Dendritic cell treated with granulocyte-macrophage colony-stimulating factor and Interleukin-4, amounts not matched to agents 40 ng/mL and 50 ng/mL, for 4 days (primary cell): Measurements from ENCODE around the gene GDF15.
A peak's percentile ranks its signal among the peaks of the same experiment; 100 is the strongest.
"Not testable (repeated sequence)": the region's sequence is repeated elsewhere in the genome, so short reads cannot be mapped to it uniquely, and the experiment has no call there.

Experiments used
- H3K27ac Mint-ChIP-seq: one replicate; pipeline ENCODE4 v1.8.0; 2022; ENCODE audit warnings: mild to moderate bottlenecking, mixed read lengths
- H3K27me3 Mint-ChIP-seq: one replicate; pipeline ENCODE4 v1.8.0; 2022; ENCODE audit warnings: mild to moderate bottlenecking, mixed read lengths
- H3K36me3 Mint-ChIP-seq: one replicate; pipeline ENCODE4 v1.8.0; 2022; ENCODE audit warnings: low read depth, mixed read lengths
- H3K4me1 Mint-ChIP-seq: one replicate; pipeline ENCODE4 v1.8.0; 2022; ENCODE audit warnings: low read depth, mixed read lengths
- H3K4me3 Mint-ChIP-seq: one replicate; pipeline ENCODE4 v1.8.0; 2022; ENCODE audit warnings: mild to moderate bottlenecking, moderate library complexity, mixed read lengths
- H3K9me3 Mint-ChIP-seq: one replicate; pipeline ENCODE4 v1.8.0; 2022; ENCODE audit warnings: mixed read lengths
- intact Hi-C: fragments of 100-400 bp; cut with micrococcal nuclease; formaldehyde crosslinking; loops from one replicate; pipeline ENCODE4 v1.15.0; 2022

Gene GDF15

DNA sequence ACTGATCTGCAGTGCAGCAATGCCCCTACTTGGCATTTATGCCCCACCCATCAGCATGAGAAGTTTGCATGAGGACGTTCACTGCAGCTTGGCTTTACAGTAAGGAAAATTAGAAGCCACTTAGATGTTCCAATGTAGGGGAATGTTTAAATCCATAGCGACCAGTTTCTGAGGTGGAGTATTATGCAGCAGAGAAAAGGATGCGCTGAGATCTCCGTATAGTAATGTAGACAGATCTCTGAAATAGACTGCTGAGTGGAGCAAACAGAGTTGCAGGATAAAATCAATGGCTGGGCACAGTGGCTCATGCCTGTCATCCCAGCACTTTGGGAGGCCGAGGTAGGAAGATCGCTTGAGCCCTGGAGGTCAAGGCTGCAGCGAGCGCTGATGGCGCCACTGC, 35.5 kb upstream of the GDF15 start:
- intact Hi-C loops = no loop called here
- Mint-ChIP-seq H3K9me3 (no peaks in the 10 kb centered on the region), H3K27ac (no peak overlapping the region), H3K4me3 (no peak overlapping the region), H3K27me3 (no peaks in the 10 kb centered on the region), H3K4me1 (peaks cover 19% of the 10 kb centered on the region), H3K36me3 (peaks cover 74% of the 10 kb centered on the region)

- peaks cover 75% of the 10 kb centered on the region for H3K36me3 Mint-ChIP-seq
- intact Hi-C loops = no loop called here
- H3K9me3 Mint-ChIP-seq = no peaks in the 10 kb centered on the region
- no peaks in the 10 kb centered on the region for H3K27me3 Mint-ChIP-seq
- peaks cover 11% of the 10 kb centered on the region for H3K4me1 Mint-ChIP-seq
- H3K4me3 Mint-ChIP-seq = no peak overlapping the region
- no peak overlapping the region for H3K27ac Mint-ChIP-seq
Measured at GRCh38 chr19:18351544-18351943, 34.4 kb upstream of the GDF15 start.

GRCh38 chr19:18353378-18354005, 32.5 kb upstream of the GDF15 start:
- Mint-ChIP-seq H3K36me3 (peaks cover 75% of the 10 kb centered on the region), H3K27me3 (no peaks in the 10 kb centered on the region), H3K27ac (peak overlapping the region; percentile 16), H3K4me3 (no peak overlapping the region), H3K9me3 (no peaks in the 10 kb centered on the region), H3K4me1 (no peaks in the 10 kb centered on the region)
- intact Hi-C loops = no loop called here

DNA sequence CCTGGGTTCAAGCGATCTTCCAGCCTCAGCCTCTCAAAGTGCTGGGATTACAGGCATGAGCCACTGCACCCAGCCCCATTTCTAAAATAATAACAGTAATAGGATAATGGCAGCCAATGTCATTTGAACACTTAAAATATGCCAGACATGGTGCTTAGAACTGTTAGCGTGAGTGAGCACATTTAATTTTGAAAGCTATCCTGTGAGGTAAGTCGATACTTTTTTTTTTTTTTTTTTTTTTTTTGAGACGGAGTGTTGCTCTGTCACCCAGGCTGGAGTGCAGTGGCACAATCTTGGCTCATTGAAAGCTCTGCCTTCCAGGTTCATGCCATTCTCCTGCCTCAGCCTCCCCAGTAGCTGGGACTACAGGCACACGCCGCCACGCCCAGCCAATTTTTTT, 31.2 kb upstream of the GDF15 start:
- H3K27me3 Mint-ChIP-seq, intact Hi-C loops, H3K4me1 Mint-ChIP-seq, H3K4me3 Mint-ChIP-seq, H3K9me3 Mint-ChIP-seq, H3K27ac Mint-ChIP-seq: not testable (repeated sequence)
- peaks cover 86% of the 10 kb centered on the region for H3K36me3 Mint-ChIP-seq

- Mint-ChIP-seq H3K4me1 (no peaks in the 10 kb centered on the region), H3K36me3 (peaks cover 89% of the 10 kb centered on the region), H3K27me3 (no peaks in the 10 kb centered on the region), H3K4me3 (no peak overlapping the region), H3K27ac (no peak overlapping the region), H3K9me3 (no peaks in the 10 kb centered on the region)
- intact Hi-C loops = no loop called here
Measured at GRCh38 chr19:18357041-18357440, 28.9 kb upstream of the GDF15 start.

- H3K4me1 Mint-ChIP-seq = peaks cover 34% of the 10 kb centered on the region
- H3K27me3 Mint-ChIP-seq = no peaks in the 10 kb centered on the region
- no peaks in the 10 kb centered on the region for H3K9me3 Mint-ChIP-seq
- H3K36me3 Mint-ChIP-seq = peaks cover 77% of the 10 kb centered on the region
- intact Hi-C loops = no loop called here
- no peak overlapping the region for H3K4me3 Mint-ChIP-seq
- peak overlapping the region; percentile 43 for H3K27ac Mint-ChIP-seq
Measured at GRCh38 chr19:18361646-18362045, 24.3 kb upstream of the GDF15 start.

DNA sequence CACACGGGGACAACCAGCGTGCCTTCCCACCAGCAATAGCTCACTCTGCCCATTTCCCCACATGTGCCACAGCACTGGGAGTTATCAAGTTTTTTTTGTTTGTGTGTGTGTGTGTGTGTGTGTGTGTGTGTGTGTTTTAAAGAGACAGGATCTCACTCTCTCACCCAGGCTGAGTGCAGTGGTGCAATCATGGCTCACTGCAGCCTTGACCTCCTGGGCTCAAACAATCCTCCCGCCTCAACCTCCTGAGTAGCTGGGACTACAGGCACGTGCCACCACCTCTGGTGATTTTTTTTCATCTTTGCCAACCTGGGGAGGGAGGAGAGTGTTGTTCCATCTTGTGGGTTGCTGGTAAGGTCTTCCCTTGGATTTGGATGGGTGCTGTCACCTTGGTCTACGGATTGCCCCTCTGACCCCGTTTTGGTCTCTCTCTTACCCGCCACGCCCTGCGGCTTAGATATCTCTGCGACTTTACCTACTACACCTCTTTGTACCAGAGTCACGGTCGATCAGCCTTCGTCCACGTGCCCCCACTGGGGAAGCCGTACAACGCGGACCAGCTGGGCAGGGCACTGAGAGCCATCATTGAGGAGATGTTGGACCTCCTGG, 22.9 kb upstream of the GDF15 start:
- Mint-ChIP-seq H3K4me1 (peaks cover 44% of the 10 kb centered on the region), H3K27me3 (no peaks in the 10 kb centered on the region), H3K36me3 (peaks cover 76% of the 10 kb centered on the region), H3K9me3 (no peaks in the 10 kb centered on the region), H3K4me3 (no peak overlapping the region), H3K27ac (peak overlapping the region; percentile 75)
- intact Hi-C loops = no loop called here

GRCh38 chr19:18363787-18364186, 22.2 kb upstream of the GDF15 start:
- Mint-ChIP-seq H3K36me3 (peaks cover 72% of the 10 kb centered on the region), H3K4me3 (no peak overlapping the region), H3K27ac (peak overlapping the region; percentile 75), H3K4me1 (peaks cover 44% of the 10 kb centered on the region), H3K27me3 (no peaks in the 10 kb centered on the region), H3K9me3 (no peaks in the 10 kb centered on the region)
- intact Hi-C loops = no loop called here

- Mint-ChIP-seq H3K27ac (peak overlapping the region; percentile 75), H3K36me3 (peaks cover 72% of the 10 kb centered on the region), H3K4me1 (peaks cover 44% of the 10 kb centered on the region)
- H3K9me3 Mint-ChIP-seq, intact Hi-C loops, H3K4me3 Mint-ChIP-seq, H3K27me3 Mint-ChIP-seq: not testable (repeated sequence)
Measured at GRCh38 chr19:18364277-18364825, 21.6 kb upstream of the GDF15 start.

DNA sequence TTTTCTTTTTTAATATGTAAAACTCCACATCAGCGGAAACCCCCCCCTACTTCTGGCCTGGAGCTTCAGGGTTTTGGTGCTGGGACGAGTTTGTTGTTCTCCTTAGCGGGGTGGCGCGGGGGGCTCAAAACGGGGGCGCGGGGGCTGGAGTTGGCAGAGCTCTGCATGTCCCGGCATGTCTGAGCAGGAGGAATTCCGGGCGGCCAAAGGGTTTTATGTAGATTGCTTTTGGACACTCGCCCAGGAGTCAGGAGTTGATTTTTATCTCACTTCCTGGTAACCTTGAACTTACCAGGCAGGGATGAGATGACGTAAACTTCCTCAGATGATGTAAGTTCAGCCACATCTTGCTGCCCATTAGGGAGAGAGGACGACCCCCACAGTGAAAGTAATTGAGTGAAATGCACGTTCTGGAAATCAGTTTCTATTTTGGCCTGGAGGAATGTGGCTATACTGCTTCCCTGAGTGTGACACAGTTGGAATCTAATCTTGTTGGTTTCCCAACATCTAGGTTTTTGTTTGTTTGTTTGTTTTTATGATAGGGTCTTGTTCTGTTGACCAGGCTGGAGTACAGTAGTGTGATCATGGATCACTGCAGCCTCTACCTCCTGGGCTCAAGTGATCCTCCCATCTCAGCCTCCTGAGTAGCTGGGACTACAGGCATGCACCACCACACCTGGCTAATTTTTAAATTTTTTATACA, 21.0 kb upstream of the GDF15 start:
- Mint-ChIP-seq H3K4me1 (peaks cover 50% of the 10 kb centered on the region), H3K9me3 (no peaks in the 10 kb centered on the region), H3K27ac (peak overlapping the region; percentile 75), H3K4me3 (peak overlapping the region; percentile 34), H3K27me3 (no peaks in the 10 kb centered on the region), H3K36me3 (peaks cover 72% of the 10 kb centered on the region)
- intact Hi-C loops = no loop called here

DNA sequence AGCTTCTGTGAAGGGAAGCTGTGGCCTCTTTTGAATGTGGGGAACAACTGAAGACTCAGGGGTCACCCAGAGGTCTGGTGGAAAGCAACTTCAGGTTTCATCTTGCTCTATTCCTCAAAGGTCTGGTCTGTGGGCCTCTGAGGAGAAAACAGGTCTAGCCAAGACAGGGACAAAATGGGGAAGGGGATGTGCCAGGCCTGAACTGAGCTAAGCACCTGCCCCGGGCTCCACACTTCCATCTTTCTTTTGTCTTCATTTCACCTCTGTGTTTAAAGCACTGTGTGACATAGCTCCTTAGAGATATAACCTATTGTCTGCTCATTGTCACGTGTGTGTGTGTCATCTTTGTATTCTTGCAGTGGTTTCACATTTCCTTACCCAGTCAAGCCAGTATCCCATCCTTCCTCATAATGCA, 19.9 kb upstream of the GDF15 start:
- H3K27ac Mint-ChIP-seq = peak overlapping the region; percentile 75
- H3K4me1 Mint-ChIP-seq = peaks cover 51% of the 10 kb centered on the region
- intact Hi-C loops = no loop called here
- no peak overlapping the region for H3K4me3 Mint-ChIP-seq
- H3K9me3 Mint-ChIP-seq = no peaks in the 10 kb centered on the region
- H3K36me3 Mint-ChIP-seq = peaks cover 68% of the 10 kb centered on the region
- H3K27me3 Mint-ChIP-seq = no peaks in the 10 kb centered on the region

GRCh38 chr19:18368504-18369222, 17.3 kb upstream of the GDF15 start:
- Mint-ChIP-seq H3K9me3 (no peaks in the 10 kb centered on the region), H3K27ac (peak overlapping the region; percentile 61), H3K4me1 (peaks cover 54% of the 10 kb centered on the region), H3K27me3 (peaks cover 2% of the 10 kb centered on the region), H3K36me3 (peaks cover 42% of the 10 kb centered on the region), H3K4me3 (no peak overlapping the region)
- intact Hi-C loops = no loop called here

- H3K4me3 Mint-ChIP-seq = no peak overlapping the region
- H3K27me3 Mint-ChIP-seq = peaks cover 2% of the 10 kb centered on the region
- H3K36me3 Mint-ChIP-seq = peaks cover 15% of the 10 kb centered on the region
- H3K9me3 Mint-ChIP-seq = no peaks in the 10 kb centered on the region
- peak overlapping the region; percentile 74 for H3K27ac Mint-ChIP-seq
- intact Hi-C loops = no loop called here
- H3K4me1 Mint-ChIP-seq = peaks cover 39% of the 10 kb centered on the region
Measured at GRCh38 chr19:18373407-18373891, 12.5 kb upstream of the GDF15 start.
